HG03565 (cell line): ENCODE results near the gene WIPF1.

Experiments used
- ATAC-seq: cut with Tn5 transposase; IDR thresholded peaks from one replicate; pipeline ENCODE4 v1.9.1; 2021; ENCODE audit warnings: mild to moderate bottlenecking, moderate library complexity; ENCODE audit not compliant: unreplicated experiment

WIPF1 gene

DNA sequence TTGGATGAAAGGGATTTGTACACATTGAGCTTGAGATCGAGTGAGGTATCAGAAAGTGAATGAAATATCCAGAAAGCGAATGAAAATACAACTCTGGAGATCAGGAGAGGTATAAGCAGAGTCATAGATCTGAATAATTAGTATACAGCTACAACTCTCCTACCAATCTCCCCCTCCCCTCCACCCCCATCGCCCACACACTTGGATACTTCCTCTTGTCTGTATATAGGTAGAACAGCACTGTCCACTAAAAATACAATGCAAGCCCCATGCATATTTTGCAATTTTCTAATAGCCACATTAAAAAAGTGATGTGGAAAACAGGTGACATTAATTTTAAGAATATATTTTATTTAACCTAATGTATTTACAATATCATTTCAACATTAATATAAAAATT, 23.7 kb upstream of the WIPF1 start:
- ATAC-seq: no peak

DNA sequence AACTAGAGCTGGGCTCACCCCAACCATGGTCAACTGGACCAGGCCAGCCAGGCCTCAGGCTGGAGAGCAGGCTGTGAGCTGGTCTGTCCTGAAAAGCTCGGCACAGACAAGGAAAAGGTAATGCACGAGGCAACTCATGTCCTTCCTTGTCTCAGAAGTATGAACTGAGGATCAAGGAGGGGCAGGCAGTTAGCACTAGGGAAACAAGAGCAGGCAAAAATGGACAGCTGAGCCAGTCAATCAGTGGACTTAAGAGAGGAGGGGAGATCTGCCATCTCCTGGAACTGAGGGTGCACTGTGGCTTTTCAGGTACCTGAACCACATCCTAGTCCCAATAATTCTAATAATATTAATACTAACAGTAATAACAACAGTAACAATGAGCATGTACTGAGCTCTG, 20.6 kb upstream of the WIPF1 start:
- ATAC-seq: no peak

DNA sequence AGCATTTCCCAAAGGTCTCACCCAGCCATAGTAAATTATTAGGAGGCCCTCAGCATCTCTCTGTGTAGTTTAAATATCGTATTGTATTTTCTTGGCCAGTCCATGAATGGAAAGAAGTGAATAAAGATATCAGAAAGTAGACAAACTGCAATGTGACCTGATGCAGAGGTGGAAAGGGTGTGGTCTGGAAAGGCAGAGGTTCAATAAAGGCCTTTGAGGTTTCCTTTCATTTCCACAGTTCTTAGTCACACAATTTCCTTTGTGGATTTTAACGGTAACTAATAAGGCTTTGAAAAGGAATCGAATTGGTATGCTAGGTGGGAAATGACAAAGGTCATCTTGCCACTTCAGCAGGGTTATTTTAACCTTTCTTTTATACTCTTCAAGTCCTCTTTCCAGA, 20.1 kb upstream of the WIPF1 start:
- no peak for ATAC-seq

DNA sequence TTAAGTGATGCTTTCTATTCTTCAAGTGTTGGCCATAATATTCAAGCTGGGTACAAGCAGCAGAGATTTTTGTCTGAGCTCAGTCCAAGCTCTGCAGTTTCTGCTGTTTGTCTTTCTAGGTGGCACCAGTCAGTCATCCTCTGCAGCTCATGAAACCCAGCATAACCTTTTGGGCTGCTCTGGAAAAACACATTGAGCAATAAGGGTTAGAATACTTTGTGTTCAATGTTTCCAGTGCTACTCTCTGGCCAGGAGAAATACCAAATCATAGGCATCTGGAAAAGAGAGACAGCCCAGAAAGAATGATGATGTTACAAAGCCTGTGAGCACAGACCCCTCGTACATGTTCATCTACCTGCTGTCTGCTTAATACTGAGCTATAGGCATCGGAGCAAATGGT, 19.5 kb upstream of the WIPF1 start:
- no peak for ATAC-seq

DNA sequence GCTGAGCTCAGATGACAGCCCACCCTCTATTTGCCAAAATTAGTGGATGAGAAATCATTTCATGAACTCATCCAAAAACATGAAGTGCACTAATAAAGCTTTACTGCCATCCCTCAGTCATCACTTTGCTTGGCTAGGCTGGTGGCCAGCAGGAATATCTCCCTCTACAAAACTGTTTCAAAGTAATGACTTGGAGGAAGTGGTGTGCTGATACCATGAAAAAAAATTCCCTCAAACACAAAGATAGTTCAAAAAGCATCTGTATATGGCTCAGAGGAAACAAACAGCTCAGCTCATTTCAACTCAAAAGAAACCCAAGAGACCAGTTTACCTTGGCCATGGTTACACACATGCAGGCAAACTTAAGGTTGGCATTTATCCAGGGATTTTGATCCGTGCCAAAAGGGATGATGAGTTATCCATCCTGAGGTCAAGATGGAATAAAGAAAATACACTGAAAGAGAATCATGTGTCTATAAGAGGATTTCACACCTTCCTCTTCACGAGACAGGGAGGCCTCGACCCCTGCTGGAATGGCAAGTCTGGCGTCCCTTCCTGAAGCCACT, 18.4 kb upstream of the WIPF1 start:
- no peak for ATAC-seq

DNA sequence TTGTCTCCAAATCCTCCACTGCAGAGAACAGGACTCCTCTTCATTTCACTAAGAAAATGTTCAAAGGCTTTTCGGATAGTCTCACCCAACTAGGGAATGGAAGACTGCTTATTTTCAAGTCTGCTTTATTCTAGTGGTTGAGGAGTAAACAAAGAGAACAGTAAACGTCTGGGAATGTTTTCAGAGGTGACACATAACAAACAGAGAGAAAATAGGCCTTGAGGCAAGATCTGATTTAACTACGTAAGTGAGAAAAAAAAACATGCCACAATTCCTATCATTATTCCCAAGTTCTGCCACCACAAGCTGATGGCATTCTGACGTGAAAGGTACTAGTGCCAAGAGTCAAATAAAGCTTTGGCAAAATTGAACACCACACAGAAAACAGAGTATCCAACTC, 16.7 kb upstream of the WIPF1 start:
- no peak for ATAC-seq

DNA sequence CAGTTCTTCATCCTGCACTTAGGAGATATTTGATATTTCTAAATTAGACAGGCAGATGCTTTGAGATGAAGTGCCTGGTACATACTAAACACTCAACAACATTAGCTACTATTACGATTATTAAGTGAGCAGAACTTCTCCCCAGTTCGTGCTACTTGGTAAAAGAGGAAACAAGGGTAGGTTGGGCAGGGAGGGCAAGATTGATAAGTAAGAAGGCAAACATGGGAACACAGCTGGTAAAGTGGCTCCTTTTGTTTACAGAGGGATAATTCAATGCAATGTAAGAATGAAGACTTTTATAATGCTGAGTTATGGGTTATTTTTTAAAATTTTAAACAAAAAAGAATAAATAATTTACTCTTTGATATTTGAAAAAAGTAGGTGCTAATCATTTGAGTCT, 15.9 kb upstream of the WIPF1 start:
- ATAC-seq: no peak

DNA sequence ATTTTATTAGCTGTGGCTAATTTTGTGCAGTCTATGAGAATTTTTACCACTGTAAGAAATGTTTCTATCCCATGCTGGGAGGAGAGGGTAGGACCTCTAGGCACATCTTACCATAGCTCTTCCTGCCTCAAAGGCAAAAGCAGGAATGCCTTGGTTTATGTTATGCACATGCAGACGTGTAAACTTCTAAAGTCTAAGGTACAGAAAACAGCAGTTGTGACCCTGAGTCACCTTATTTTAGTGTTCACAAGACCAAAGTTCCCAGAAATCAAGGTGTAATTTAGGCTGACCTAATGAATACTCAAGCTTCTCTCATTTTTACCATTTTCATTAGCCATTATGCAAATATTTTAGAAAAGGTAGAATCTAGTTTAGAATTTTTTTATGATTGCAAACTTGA, 15.4 kb upstream of the WIPF1 start:
- ATAC-seq: no peak

DNA sequence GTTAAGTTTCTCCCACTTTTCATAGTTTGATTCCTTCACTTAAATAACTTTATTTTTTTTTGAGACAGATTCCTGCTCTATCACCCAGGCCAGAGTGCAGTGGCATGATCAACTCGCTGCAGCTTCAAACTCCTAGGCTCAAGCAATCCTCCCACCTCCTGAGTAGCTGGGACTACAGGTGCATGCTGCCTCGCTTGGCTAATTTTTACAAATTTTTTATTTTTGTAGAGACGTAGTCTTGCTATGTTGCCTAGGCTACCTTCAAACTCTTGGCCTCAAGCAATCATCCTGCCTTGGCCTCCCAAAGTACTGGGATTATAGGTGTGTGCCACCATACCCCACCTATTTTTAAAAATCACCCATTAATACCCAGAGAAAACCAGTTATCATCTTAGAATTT, 14.2 kb upstream of the WIPF1 start:
- ATAC-seq: no peak

DNA sequence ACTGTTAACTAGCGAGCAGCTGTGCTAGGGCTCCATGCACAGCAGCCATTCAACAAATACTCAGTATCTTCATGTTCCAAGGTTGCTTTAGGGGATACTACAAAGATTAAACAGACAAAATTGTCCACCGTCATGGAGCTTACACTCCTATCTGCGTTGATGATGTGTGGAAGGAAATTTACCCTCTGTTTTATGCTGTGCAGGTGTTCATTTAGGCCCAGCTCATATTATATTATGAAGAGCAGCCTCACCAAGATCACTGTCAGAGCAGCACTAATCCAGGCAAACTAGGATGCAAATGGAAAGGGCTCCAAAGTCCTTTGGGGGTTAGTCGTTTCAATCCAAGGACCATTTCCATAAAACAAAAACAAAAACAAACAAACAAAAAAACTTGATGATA, 13.4 kb upstream of the WIPF1 start:
- ATAC-seq: no peak

DNA sequence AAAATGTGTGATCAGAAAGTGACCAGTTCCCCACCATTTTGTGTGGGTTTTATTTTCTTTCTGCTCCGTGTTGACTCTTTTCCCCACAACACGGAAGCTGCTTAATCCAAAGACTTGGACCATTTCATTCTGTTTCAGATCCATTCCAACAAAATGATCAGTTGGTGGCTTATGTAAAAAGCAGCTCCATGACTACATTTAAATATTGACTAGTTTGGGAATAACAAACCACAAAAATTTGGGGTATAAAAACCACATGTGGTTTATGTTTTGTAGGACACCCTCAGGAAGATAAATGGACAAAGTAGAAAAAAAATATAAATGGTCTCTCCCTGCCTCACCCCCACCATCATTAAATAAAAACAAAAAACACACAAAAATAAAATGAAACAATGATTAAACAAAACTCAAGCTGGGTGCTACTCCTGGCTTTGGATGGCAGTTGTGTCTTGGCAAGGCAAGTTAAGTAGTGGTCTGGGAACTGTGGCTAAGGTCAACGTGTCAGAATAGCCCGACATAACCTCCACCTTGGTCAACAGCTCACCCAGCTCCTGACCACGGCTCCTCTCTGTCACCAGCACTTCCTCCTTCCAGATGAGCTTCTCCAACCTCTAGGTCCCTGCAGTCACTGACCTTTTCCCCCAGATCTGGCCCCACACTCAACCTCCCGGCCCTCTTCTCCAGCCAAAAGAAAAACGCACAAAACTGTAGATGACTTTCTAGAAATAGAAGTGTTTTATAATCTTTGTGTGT, 12.8 kb upstream of the WIPF1 start:
- no peak for ATAC-seq

DNA sequence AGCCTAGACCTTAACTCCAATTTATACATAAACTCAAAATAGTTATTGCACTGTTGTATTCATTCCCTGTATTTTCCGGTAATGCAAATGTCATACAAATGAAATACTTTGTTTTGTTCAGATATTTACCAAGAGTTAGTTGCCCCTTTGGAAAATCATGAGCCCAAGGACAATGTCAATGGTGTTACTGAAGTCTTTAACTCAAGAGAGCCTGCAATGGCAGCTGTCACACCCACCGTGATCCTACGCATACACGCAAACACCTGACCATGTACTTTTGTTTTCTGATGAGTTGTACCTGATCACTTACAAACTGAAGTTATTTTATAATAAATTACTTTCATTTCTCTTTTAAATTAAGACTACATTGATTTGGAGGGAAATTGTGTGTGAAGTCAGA, 11.7 kb upstream of the WIPF1 start:
- ATAC-seq: no peak

DNA sequence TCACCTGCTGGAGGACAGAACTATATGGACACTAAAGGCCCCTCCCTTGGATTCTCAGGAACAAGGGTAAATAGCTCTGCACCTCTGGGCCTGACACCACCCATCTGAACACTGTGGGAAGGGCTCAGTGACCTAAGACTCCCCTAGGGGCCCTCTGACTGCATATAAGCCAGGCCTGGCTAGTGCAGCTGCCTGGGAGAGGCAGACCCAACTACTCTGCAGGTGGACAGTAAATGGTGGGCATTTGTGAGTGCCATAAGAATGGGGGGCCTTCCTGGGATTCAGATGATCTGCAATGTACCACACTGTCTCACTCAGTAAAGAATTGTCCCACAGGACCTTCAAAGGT, 11.2 kb upstream of the WIPF1 start:
- peak; percentile 24 for ATAC-seq

DNA sequence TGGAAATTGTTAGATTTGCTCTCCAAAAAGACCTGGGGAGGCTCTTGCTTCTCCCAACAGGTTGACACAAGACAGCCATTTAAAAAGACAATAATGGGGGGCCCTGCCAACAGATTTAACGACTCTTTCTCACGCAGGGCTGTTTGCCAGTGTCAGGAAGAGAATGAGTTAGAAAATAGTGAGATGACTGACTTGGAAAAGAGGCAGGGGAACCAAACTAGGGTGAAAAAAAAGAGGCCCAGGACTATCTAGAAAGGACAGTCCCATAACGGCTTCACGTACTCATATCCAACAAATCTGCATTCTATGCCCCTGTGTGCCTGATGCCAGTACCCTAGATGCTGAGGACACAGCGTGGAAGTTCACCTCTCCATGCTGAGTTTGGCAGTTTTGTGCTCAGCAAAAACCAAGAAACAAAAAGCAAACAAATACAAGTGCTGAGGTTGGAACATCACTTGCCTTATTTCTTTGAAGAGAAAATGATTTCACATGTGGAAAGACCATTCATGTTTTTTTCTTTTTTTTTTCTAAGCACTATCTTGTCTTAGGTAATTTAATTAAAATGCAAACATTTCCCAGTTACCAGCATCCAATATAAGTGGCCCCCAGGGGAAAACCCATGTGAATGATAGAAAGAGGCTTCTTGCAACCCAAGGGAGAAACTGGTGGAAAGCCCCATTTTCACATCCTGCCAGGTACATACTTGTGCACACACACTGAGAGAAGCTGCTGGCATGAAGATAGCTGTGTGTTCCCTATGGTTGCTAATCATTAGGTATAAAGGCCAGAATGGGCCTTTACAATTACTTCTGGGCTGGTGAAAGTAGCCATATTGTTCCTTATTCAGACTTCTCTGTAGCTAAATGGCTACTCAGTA, 10.6 kb upstream of the WIPF1 start:
- ATAC-seq: peak; percentile 60

DNA sequence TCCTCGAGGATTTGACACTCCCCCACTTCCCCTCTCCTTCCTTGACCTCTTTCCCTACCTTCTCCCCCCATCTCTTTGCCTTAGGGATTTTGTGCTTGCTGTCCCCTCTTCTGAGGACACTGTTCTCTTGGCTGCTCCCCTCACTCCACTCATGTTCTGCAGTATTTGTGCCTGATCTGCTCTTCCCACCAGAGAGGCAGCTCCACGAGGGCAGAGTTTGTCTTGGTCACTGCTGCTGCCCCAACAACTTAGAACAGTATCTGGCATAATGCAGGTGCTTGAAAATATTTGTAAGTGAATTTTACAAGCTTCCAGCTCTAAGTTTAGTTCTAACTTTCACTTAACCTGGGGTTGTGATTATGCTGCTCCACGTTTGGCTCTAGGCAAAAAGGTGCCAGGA, 10.0 kb upstream of the WIPF1 start:
- no peak for ATAC-seq

DNA sequence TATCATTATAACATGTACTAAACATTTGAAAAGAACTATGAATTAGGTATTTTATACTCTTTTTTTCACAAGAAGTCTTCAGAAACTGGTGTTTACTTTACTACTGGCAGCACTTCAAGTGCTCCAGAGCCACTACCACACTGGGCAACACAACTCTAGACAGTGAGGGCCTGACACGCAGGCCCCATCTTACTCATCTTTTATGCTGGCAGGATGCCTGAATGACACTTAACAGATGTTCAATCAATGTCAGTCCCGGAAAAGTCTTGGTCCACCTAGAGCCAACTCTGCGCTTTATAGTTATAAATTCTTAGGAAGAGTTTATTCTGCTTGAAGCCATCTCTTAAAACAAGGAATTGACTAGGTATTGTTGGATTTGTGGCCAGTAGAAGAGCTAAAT, 8.7 kb upstream of the WIPF1 start:
- ATAC-seq: peak; percentile 27

DNA sequence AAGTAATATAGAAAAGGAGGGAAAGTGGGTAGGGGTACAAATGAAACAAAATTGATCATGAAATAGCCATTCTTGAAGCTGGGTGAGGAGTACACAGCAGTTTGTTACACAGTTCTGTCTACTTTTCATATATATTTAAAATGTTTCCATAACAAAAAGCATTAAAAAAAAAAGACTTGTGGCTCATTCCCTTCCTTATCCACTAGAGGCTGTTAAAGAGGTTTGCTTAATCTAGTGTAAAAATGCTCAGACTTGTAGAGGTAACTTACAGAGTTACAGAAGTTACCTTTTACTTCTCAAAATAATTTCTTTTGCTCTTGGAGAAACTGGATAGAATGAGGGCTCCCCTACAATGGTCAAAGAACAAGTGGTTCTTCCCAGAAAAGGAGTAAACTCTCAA, 8.1 kb upstream of the WIPF1 start:
- no peak for ATAC-seq

DNA sequence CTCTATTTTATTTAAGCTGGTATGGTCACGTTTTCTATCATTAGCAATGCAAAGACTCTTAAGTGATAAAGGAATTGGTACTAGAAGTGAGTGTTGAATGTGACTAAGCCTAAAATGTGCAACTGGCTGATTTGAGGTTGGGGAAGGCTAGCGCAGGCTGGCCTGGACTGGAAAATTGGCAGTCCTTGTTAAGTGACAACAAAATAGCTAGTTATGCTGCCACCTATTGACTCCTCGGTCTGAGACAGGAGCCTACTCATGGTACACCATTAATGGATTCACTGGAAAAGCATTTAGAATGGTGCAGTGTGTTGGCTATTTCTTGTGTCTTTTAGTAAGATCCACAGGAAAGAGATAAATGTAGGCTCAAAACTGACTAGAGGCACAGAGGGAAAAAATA, 5.7 kb upstream of the WIPF1 start:
- ATAC-seq: peak; percentile 32

DNA sequence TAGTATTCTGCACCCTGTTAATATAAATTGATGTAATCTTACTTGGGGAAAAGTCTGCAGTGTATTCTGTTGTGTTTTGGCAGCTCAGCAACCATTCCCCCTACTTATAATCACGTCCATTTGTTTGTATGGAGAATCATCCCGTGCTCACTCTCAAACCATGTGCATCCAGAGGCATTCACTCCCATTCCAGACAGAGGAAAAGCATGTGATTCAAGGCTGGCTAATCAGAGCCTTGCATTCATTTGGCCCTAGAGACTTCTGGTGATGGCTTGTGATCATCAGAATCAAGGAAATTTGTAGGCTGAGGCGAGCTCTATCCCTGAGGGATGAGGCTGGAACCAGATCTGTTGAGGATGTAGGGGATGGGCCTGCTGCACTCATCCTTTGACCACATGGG, 5.1 kb upstream of the WIPF1 start:
- no peak for ATAC-seq

DNA sequence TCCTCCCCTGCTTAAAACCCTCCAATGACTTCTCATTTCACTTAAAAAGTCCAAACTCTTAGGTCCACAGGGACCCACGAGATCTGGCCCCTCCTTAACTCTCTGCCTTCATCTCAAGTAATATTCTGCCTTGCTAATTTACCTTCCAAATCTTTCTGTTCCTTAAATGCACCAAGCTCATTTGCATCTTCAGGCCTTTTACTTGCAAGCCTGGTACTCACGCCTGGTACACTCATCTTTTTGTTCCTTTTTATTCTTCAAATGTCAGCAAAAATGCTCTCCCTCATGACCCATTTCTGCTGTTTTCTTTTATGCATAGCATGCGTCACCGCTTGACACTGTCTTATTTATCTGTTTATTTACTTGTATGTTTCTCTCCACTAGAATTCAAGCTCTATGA, 2.7 kb upstream of the WIPF1 start:
- no peak for ATAC-seq

DNA sequence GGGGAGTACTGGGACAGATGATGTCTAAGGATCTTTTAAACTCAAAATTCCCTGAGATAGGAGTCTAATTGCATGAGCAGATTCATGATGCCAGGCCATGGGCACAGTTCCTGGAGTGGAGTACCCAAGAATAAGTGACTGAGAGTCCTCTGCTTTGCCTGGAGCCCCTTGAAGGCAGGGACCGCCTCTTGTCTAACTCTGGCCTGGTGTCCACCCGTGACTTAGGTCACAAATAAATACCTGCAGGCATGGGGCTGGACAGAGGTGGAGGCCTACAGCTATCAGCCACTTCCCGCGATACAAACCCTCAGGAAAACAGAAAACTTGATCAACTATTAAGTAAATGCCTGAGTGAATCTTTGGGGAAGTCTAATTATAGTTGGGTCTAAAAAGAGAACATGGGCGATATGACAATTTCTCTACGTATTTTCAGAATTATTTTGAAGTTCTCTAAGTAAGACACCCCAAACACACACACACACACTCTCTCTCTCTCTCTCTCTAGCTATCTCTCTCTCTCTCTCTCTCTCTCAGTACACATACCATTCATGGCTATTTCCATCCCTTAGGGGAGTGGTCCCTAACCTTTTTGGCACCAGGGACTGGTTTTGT, 1.8 kb upstream of the WIPF1 start:
- ATAC-seq: no peak

DNA sequence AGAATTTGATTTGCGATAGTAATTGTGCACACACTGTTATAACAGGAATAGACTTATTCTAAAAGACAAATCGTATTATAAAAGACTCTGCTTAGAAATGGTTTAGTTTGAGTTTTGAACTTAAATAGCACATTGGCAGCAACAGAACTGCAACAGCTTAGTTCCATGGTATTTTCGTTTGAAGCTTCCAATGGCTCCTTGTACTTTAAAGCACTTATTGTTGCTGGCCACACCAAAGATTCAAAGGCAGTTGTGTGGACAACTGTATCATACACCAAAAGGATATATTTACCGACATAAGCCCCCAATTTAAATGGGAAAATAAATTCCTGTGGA, 627 bp downstream of the WIPF1 start:
- no peak for ATAC-seq
